Activated naive CD4-positive, alpha-beta T cell treated with anti-CD3 and anti-CD28 coated beads, Interleukin-2, amount 10 ng/mL, durations not matched to agents 7 days and 5 days (primary cell): Measurements from ENCODE around the gene KDM1B.

Experiments used
- CTCF ChIA-PET: fragments of 350-600 bp; sonication (Branson Sonifier 250); formaldehyde crosslinking; loops from one replicate; lab custom pipeline; 2021; ENCODE audit warnings: antibody characterized with exemption; lab: Charles Lee
- DNase-seq: peaks from one replicate; pipeline ENCODE4 v3.0.0-alpha.2; 2020
- H3K27ac Mint-ChIP-seq: one replicate; pipeline ENCODE4 v1.8.0; 2021; ENCODE audit warnings: mild to moderate bottlenecking, moderate library complexity, mixed read lengths
- H3K27me3 Mint-ChIP-seq: one replicate; pipeline ENCODE4 v1.8.0; 2021; ENCODE audit warnings: mild to moderate bottlenecking, mixed read lengths
- H3K36me3 Mint-ChIP-seq: one replicate; pipeline ENCODE4 v1.8.0; 2021; ENCODE audit warnings: mixed read lengths
- H3K4me1 Mint-ChIP-seq: one replicate; pipeline ENCODE4 v1.8.0; 2021; ENCODE audit warnings: mixed read lengths
- H3K4me3 Mint-ChIP-seq: one replicate; pipeline ENCODE4 v1.8.0; 2021; ENCODE audit warnings: mild to moderate bottlenecking, moderate library complexity, mixed read lengths
- H3K9me3 Mint-ChIP-seq: one replicate; pipeline ENCODE4 v1.8.0; 2021; ENCODE audit warnings: mixed read lengths

The KDM1B gene, protein sequence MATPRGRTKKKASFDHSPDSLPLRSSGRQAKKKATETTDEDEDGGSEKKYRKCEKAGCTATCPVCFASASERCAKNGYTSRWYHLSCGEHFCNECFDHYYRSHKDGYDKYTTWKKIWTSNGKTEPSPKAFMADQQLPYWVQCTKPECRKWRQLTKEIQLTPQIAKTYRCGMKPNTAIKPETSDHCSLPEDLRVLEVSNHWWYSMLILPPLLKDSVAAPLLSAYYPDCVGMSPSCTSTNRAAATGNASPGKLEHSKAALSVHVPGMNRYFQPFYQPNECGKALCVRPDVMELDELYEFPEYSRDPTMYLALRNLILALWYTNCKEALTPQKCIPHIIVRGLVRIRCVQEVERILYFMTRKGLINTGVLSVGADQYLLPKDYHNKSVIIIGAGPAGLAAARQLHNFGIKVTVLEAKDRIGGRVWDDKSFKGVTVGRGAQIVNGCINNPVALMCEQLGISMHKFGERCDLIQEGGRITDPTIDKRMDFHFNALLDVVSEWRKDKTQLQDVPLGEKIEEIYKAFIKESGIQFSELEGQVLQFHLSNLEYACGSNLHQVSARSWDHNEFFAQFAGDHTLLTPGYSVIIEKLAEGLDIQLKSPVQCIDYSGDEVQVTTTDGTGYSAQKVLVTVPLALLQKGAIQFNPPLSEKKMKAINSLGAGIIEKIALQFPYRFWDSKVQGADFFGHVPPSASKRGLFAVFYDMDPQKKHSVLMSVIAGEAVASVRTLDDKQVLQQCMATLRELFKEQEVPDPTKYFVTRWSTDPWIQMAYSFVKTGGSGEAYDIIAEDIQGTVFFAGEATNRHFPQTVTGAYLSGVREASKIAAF

DNA sequence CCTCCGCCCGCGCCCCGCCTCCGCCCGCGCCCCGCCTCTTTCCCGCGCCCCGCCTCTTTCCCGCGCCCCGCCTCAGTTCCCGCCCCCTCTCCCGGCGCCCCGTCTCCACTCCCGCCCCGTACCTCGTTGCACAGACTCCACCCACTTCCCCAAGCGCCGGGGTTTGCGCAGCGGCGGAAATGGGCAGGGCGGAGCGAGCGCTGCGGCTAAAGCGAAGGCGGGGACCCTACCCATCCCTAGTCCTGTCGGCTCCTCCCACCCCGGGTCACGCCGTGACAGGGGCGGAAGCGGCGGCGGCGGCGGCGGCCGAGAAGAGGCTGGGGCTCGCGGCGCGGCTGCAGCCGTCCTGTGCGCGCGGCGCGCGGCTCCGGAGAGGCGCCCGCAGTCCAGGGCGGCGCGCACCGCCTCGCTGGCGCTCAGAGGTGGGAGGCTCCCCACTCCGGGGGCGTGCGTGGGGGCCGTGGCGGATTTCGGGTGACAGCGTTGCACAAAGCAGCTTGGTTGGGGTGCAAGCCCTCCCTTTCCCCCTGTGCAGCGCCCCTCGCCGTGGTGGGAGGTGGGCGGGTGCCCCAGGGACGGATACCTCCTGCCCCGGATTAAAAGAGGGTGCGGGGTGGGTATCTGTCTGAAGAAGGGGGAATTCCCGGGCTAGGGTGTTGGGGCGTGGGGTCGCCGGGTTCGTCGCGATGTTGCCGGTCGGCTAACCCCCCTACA is at the start of gene KDM1B:
TSS of gene KDM1B (plus strand) at position 273 of the 714 bp plus-strand sequence. CDS start 4,474 bp downstream, outside the sequence.
- peak; percentile 99 for DNase-seq
- CTCF ChIA-PET = no interaction called here
- Mint-ChIP-seq H3K27ac (peak within 1 kb of the TSS; percentile 94), H3K4me3 (peak within 1 kb of the TSS; percentile 98), H3K4me1 (peaks cover 30% of the 10 kb centered on the region), H3K27me3 (peaks cover 9% of the 10 kb centered on the region), H3K9me3 (no peaks in the 10 kb centered on the region), H3K36me3 (peaks cover 10% of the 10 kb centered on the region)

DNA sequence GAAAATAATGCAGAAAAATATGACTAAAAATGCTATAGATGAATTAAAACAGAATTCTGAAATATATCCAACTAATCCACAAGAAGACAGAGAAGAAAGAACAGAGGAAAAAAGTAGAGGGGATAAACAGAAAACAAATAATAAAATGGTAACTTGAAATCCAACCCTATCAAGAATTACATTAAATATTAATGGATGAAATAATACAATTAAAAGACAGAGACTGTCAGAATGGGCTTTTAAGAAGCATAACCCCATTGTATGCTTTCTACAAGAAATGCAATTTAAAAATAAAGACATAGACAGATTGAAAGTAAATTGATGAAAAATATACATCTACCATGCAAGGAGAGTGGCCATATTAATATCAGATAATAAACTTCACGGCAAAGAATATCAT is 48.2 kb upstream of the KDM1B start:
- CTCF ChIA-PET = no interaction called here
- Mint-ChIP-seq H3K36me3 (no peaks in the 10 kb centered on the region), H3K27me3 (peaks cover 26% of the 10 kb centered on the region)

DNA sequence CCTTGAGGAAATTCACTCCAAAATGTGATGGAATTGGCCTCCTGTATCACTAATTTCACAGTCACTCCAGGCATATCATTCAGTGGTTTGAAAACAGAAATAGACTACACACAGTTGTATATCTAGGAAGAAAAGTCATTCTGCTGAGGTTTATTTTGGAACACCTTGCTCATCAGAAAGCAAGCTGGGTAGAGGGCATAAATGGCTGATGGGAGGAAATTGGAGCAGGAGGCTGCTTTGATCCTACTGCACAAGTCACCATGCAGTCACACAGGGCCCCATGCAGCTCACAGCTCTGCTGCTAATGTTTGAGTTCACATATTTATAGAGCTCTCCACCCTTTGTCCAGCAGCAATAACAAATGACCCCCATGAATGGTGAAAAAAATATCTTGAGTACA is 45.1 kb upstream of the KDM1B start:
- H3K27me3 Mint-ChIP-seq = peaks cover 28% of the 10 kb centered on the region
- no peak overlapping the region for H3K27ac Mint-ChIP-seq
- DNase-seq = no peak
- H3K36me3 Mint-ChIP-seq = no peaks in the 10 kb centered on the region
- no peak overlapping the region for H3K4me3 Mint-ChIP-seq
- H3K4me1 Mint-ChIP-seq = peaks cover 7% of the 10 kb centered on the region
- CTCF ChIA-PET = no interaction called here
- peaks cover 4% of the 10 kb centered on the region for H3K9me3 Mint-ChIP-seq

More for the DNA sequence above, 48.2 kb upstream of the KDM1B start:
- Mint-ChIP-seq H3K27ac (no peak overlapping the region), H3K4me3 (no peak overlapping the region), H3K9me3 (peaks cover 4% of the 10 kb centered on the region), H3K4me1 (no peaks in the 10 kb centered on the region)
- DNase-seq = no peak

DNA sequence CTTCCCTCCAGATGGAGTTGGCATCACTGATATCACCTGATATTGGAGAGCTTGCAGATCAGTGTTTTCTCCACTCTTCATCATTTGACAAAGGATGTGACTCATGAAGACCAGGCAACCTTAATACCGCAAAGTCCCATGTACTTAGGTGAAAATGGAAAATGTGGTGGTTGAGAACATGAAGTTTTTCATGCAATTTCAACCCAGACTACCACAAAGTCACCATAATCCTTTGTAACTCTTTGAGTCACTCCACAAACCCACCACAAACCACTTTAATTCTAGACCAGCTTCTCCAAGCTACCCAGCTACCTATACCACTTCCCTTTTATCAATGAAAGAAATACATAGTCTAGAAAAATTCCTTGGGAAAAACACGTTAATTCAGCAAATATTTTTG is 39.9 kb upstream of the KDM1B start:
- CTCF ChIA-PET = no interaction called here
- H3K27ac Mint-ChIP-seq = peak overlapping the region; percentile 6
- H3K27me3 Mint-ChIP-seq = peaks cover 54% of the 10 kb centered on the region

DNA sequence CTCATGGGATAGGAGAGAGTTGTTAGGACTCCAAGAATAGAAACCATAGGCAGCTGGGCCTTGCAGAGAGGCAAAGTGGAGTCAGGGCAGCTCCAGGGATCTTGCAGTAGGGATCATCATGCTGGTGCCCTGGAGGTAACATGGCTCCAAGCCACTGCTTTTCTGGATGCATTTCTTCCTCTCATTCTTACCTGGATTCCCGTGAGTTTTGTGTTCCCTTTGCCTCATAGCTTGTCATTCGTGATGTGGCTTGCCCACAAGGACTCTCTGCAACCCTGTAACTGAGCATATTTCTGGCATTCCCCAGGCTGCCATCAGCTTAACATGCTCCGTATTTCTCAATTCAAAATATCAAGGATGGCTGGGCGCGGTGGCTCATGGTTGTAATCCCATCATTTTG is 38.1 kb upstream of the KDM1B start:
- peaks cover 4% of the 10 kb centered on the region for H3K9me3 Mint-ChIP-seq
- DNase-seq = no peak
- H3K4me1 Mint-ChIP-seq = peaks cover 21% of the 10 kb centered on the region
- H3K27me3 Mint-ChIP-seq = peaks cover 61% of the 10 kb centered on the region
- no peak overlapping the region for H3K4me3 Mint-ChIP-seq
- H3K36me3 Mint-ChIP-seq = no peaks in the 10 kb centered on the region
- H3K27ac Mint-ChIP-seq = no peak overlapping the region
- CTCF ChIA-PET = no interaction called here

More for the DNA sequence above, 39.9 kb upstream of the KDM1B start:
- no peak for DNase-seq
- Mint-ChIP-seq H3K36me3 (no peaks in the 10 kb centered on the region), H3K9me3 (peaks cover 4% of the 10 kb centered on the region), H3K4me3 (no peak overlapping the region), H3K4me1 (peaks cover 15% of the 10 kb centered on the region)

DNA sequence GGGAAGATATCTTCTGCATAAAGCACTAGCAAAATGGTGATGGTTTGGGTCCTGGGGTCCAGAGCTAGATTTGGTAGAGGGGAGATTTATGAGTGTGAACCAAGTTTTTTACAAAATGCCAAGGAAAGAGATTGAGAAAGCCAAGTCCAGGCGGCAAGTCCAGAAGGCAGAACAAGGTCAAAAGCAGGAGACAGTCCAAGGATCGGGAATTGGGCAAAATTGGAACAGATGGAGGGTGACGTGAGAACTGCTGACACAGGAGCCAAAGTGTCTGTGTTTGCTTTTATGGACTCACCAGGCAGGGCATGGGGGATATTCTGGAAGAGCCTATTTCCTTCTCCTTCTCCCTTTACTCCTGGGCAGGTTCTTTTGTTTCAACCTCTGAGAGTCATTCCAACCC is 36.9 kb upstream of the KDM1B start:
- Mint-ChIP-seq H3K4me3 (no peak overlapping the region), H3K36me3 (no peaks in the 10 kb centered on the region), H3K27me3 (peaks cover 60% of the 10 kb centered on the region), H3K27ac (no peak overlapping the region), H3K4me1 (peaks cover 27% of the 10 kb centered on the region), H3K9me3 (peaks cover 4% of the 10 kb centered on the region)
- CTCF ChIA-PET = no interaction called here
- no peak for DNase-seq

DNA sequence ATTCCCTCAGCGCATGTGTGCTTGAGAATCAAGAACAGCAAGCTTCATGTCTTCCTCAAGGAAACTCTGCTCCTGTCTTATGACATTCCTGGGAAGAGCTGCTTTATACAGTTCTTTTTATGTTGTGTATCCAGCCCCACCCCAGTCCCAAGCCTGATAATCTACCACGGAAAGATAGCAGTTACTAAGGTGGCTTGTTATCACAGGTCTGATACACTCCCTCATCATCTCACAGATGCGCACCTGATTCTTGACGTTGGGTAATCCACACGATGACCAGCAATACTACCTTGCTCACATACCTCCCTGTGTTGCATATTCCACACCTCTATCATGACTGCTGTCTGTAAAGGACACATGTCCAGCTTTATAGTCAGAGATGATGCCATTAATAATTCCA is 36.0 kb upstream of the KDM1B start:
- H3K27me3 Mint-ChIP-seq = peaks cover 58% of the 10 kb centered on the region
- H3K36me3 Mint-ChIP-seq = no peaks in the 10 kb centered on the region
- no peak overlapping the region for H3K27ac Mint-ChIP-seq
- peaks cover 4% of the 10 kb centered on the region for H3K9me3 Mint-ChIP-seq
- no peak overlapping the region for H3K4me3 Mint-ChIP-seq
- H3K4me1 Mint-ChIP-seq = peaks cover 26% of the 10 kb centered on the region
- DNase-seq = no peak
- CTCF ChIA-PET = interaction anchor here (0.6 kb wide), 1 partner anchor 134 kb away, joined by 4 read pairs; no protein-coding TSS in a partner anchor

DNA sequence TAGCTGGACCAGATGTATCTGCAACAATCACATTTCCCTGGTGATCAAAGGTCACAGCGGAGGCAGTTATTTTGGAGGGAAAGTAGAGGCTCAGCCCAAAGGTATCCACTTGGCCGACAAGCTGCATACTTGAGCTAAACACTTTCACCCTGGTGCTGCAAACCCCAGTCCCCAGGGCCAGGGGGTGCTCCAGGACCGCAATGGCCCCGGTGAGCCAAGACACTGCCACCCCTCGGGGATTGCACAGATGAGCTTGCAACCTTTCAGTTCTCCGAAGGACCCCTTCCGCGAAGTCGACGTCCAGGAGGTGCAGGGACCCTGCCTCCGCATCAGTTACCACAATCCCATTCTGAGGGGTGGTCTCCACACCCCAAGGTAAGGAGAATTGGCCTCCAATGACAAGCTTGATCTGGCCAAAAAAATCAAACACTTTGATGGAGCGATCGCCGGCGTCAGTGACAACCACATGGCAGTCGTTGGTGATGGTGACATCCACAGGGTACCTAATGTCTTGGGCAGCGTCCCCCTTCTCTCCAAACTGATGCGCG is 33.6 kb upstream of the KDM1B start:
- H3K36me3 Mint-ChIP-seq = no peaks in the 10 kb centered on the region
- peak overlapping the region; percentile 44 for H3K4me3 Mint-ChIP-seq
- H3K27ac Mint-ChIP-seq = no peak overlapping the region
- peaks cover 59% of the 10 kb centered on the region for H3K27me3 Mint-ChIP-seq
- peaks cover 12% of the 10 kb centered on the region for H3K4me1 Mint-ChIP-seq
- CTCF ChIA-PET = interaction anchor here (1.2 kb wide), 1 partner anchor 12 kb away, joined by 3 read pairs; no protein-coding TSS in a partner anchor
- DNase-seq = no peak
- H3K9me3 Mint-ChIP-seq = peaks cover 4% of the 10 kb centered on the region

DNA sequence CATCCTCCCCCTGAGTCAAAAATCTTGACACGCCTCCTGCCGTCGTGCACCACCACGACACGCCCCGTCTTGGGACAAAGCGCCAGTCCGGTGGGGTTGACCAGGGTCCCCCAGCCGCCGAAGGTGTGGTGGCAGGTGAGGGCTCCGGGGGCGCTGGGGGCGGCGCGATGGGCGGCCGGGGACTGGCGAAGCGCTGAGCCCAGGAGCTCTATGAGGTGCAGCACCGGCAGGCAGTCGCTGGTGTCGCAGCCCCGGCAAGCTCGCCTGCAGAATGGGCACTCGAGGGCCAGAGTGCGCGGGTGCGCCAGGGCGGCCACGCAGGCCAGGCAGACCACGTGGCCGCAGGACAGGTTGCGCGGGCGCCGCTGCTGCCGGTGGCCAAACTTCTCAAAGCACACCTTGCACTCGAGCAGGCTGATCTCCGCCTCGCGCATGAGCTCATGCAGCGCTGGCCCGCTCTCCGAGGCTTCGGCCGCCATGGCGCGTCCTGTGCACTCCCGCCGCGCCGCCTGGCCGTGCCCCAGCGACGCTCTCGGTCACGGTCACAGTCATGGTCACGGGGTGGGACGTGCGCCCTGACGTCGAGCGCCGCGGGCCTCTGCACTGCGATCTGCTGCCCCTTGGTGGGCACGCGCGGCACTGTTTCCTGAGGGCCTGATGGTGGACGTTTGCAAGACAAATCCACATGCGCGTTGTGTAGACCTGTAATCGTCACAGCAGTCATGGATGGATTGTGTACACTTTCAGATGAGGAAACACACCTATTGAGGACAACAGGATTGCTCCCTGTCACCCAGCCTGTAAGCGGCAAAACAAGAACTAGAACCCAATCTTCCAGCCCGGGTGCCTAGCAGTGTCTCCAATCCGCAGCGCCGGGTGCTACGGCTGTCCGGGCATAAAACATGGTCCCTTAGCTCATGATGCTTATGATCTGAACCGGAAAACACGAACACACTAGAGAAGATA is 32.8 kb upstream of the KDM1B start, which contains the start of gene NHLRC1:
TSS of gene NHLRC1 (minus strand) at position 550 of the 966 bp plus-strand sequence. CDS start at position 479, 71 bp downstream.
- CTCF ChIA-PET = interaction anchor here (1.2 to 1.4 kb wide), 2 partner anchors 9 to 11 kb away, joined by 3 read pairs; no protein-coding TSS in a partner anchor
- Mint-ChIP-seq H3K27me3 (peaks cover 54% of the 10 kb centered on the region), H3K36me3 (no peaks in the 10 kb centered on the region), H3K9me3 (peaks cover 4% of the 10 kb centered on the region), H3K27ac (no peak within 1 kb of the TSS), H3K4me1 (peaks cover 12% of the 10 kb centered on the region), H3K4me3 (peak within 1 kb of the TSS; percentile 58)
- peak; percentile 86 for DNase-seq

DNA sequence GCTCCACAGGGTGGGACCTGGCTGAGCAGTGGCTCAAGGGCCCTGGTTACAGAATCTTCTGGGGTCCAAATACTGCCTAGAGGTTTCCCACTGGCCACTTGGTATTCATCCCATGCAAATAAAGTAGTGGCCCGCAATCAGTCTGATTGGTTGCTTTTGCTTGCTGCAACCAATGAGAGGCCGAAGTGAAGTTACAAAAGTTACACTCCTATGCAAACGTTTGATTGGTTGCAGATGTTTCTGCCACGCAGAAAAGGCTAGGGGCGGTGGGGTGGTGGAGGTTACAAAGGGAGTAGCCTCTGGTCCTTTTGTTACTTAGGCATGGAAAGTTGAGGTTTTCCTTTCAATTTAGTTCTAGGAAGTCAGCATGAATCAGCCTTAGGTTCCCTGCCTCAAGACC is 29.1 kb upstream of the KDM1B start:
- DNase-seq = no peak
- Mint-ChIP-seq H3K4me3 (no peak overlapping the region), H3K4me1 (peaks cover 12% of the 10 kb centered on the region), H3K9me3 (no peaks in the 10 kb centered on the region), H3K27ac (no peak overlapping the region), H3K36me3 (no peaks in the 10 kb centered on the region), H3K27me3 (peaks cover 27% of the 10 kb centered on the region)
- CTCF ChIA-PET = no interaction called here

DNA sequence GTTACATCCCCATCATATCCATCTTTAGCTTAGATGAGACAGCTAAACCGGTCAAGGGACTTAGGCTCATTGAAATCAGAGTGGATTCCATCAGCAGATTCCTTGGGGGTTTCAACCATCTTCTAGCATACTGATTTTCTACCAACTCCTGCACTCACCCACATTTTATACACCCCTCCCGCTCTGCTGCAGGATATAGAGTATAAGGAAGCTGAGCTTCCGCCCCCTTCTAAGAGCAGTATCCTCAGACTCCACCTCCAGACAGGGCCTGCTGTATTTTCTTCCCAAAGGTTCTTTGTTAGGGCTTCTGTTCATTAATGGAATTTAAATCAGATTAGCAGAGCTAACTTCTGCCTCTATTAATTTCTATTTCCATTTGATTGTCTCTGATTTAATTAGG is 22.9 kb upstream of the KDM1B start:
- CTCF ChIA-PET = no interaction called here
- no peak overlapping the region for H3K4me3 Mint-ChIP-seq
- no peak for DNase-seq
- H3K4me1 Mint-ChIP-seq = peaks cover 8% of the 10 kb centered on the region
- no peak overlapping the region for H3K27ac Mint-ChIP-seq
- no peaks in the 10 kb centered on the region for H3K27me3 Mint-ChIP-seq
- H3K9me3 Mint-ChIP-seq = no peaks in the 10 kb centered on the region
- peaks cover 14% of the 10 kb centered on the region for H3K36me3 Mint-ChIP-seq

DNA sequence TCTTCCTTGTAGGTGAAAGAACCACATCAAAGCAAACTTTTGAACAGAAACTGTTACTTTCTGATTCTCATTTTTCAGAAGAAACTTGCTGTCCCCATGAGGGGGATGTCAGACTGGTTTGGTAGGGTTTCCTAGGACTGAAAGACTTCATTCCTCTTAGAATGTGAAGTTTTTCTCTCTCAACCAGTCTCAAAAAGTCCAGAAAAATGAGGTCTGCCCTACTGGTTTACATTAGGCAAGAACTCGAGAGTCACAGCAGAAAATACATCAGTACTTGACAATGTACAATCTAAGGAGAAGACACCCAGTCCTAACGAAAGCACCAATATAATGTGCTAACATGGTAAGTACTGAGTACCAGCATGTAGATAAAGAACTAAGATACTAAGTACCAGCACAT is 20.1 kb upstream of the KDM1B start:
- Mint-ChIP-seq H3K36me3 (peaks cover 16% of the 10 kb centered on the region), H3K27ac (no peak overlapping the region), H3K27me3 (no peaks in the 10 kb centered on the region), H3K4me3 (no peak overlapping the region), H3K9me3 (no peaks in the 10 kb centered on the region), H3K4me1 (peaks cover 8% of the 10 kb centered on the region)
- CTCF ChIA-PET = no interaction called here
- DNase-seq = no peak

DNA sequence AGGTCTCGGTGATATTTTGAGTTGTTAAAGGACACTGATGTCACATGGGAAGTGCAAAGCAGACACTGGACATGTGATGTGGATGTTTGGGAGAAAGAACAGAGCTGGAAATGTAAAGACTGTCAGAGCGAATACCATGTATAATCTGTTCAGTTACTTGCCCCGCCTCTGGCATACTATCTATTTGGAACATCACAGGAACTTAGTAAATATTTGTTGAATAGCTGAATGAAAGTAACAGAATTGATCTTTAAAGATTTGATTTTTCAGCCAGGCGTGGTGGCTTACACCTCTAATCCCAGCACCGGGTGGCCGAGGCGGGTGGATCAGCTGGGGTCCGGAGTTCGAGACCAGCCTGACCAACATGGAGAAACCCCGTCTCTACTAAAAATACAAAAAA is 19.0 kb upstream of the KDM1B start:
- Mint-ChIP-seq H3K36me3 (peaks cover 16% of the 10 kb centered on the region), H3K4me3 (no peak overlapping the region), H3K9me3 (no peaks in the 10 kb centered on the region), H3K4me1 (peaks cover 8% of the 10 kb centered on the region), H3K27ac (no peak overlapping the region), H3K27me3 (no peaks in the 10 kb centered on the region)
- no peak for DNase-seq
- CTCF ChIA-PET = no interaction called here
